ENCODE results near the gene ZNF148.
A peak's percentile ranks its signal among the peaks of the same experiment; 100 is the strongest.

The ZNF148 gene

GRCh38 chr3:125318871-125319270, 56.3 kb downstream of the ZNF148 start (continued):
- no peak for TF ChIP-seq ZNF555 (tag by site-specific recombination; conservative IDR thresholded peaks at IDR 0.05)
- no peak for TF ChIP-seq ZBTB20 (tag by site-specific recombination; IDR thresholded peaks at IDR 0.05)
- TF ChIP-seq PRDM2 (tag by site-specific recombination; IDR thresholded peaks at IDR 0.05; ENCODE audit: borderline replicate concordance) = no peak
- TF ChIP-seq ZNF560 (tag by site-specific recombination; IDR thresholded peaks at IDR 0.05; ENCODE audit: borderline replicate concordance) = no peak
- TF ChIP-seq ZNF747 (tag by site-specific recombination; IDR thresholded peaks at IDR 0.05) = no peak
- no peak for TF ChIP-seq REPIN1 (tag by site-specific recombination; IDR thresholded peaks at IDR 0.05; ENCODE audit: low read depth)
- no peak for TF ChIP-seq PATZ1 (tag by site-specific recombination; IDR thresholded peaks at IDR 0.05)
- TF ChIP-seq ZNF449 (tag by site-specific recombination; IDR thresholded peaks at IDR 0.05) = no peak

GRCh38 chr3:125318167-125318865, 56.8 kb downstream of the ZNF148 start:
- POLR2A ChIA-PET = no interaction called here
- peaks cover 0 to 19% of the 10 kb centered on the region in 2 experiments; a peak in 2 of 3 replicates for H3K36me3 ChIP-seq (ENCODE audit: control insufficient read depth in 2 of 2, insufficient read depth in 1 of 2, low read length in 2 of 2)
- no peak overlapping the region for H3K27ac ChIP-seq (ENCODE audit: extremely low read depth, low read depth, low read length)
- no peaks in the 10 kb centered on the region; the same call in 1 of the 2 replicates for H3K4me1 ChIP-seq (ENCODE audit: control insufficient read depth, insufficient read depth, low read length)
- TF ChIP-seq PRDM1 (tag by site-specific recombination; IDR thresholded peaks at IDR 0.05) (peak; percentile 46; the same call in 1 of the 2 replicates), WT1 (tag by site-specific recombination; IDR thresholded peaks at IDR 0.05) (peak; percentile 74; the same call in 1 of the 2 replicates), ZNF335 (tag by site-specific recombination; conservative IDR thresholded peaks at IDR 0.05) (no peak), ZNF16 (tag by site-specific recombination; IDR thresholded peaks at IDR 0.05; ENCODE audit: low read depth) (no peak)
- H3K4me3 ChIP-seq (ENCODE audit: low read depth, low read length) = no peak overlapping the region
- CTCF ChIA-PET = interaction anchor here (0.6 kb wide), 2 partner anchors 265 to 335 kb away, joined by 3 to 4 read pairs; no protein-coding TSS in a partner anchor
- no peaks in the 10 kb centered on the region for H3K9me3 ChIP-seq (ENCODE audit: control insufficient read depth, insufficient read depth, low read depth, low read length)

GRCh38 chr3:125317761-125318160, 57.4 kb downstream of the ZNF148 start:
- Histone ChIP-seq H3K4me1 (ENCODE audit: control insufficient read depth, insufficient read depth, low read length) (no peaks in the 10 kb centered on the region; the same call in 1 of the 2 replicates), H3K27ac (ENCODE audit: extremely low read depth, low read depth, low read length) (no peak overlapping the region), H3K4me3 (ENCODE audit: low read depth, low read length) (no peak overlapping the region), H3K9me3 (ENCODE audit: control insufficient read depth, insufficient read depth, low read depth, low read length) (no peaks in the 10 kb centered on the region), H3K36me3 (ENCODE audit: control insufficient read depth in 2 of 2, insufficient read depth in 1 of 2, low read length in 2 of 2) (peaks cover 0 to 23% of the 10 kb centered on the region in 2 experiments; a peak in 2 of 3 replicates)
- POLR2A ChIA-PET = no interaction called here
- CTCF ChIA-PET = interaction anchor here (0.6 kb wide), 2 partner anchors 266 to 335 kb away, joined by 3 to 4 read pairs; no protein-coding TSS in a partner anchor
- no peak for TF ChIP-seq EGR2 (tag by site-specific recombination; IDR thresholded peaks at IDR 0.05; ENCODE audit: low read depth)
- TF ChIP-seq KLF7 (tag by site-specific recombination; IDR thresholded peaks at IDR 0.05; ENCODE audit: borderline replicate concordance) = no peak
- TF ChIP-seq GLI2 (tag by site-specific recombination; IDR thresholded peaks at IDR 0.05; ENCODE audit: borderline replicate concordance, low read depth) = no peak
- TF ChIP-seq ZNF791 (tag by site-specific recombination; IDR thresholded peaks at IDR 0.05) = no peak
- no peak for TF ChIP-seq ZNF521 (tag by site-specific recombination; IDR thresholded peaks at IDR 0.05)
- no peak for TF ChIP-seq ZNF416 (tag by site-specific recombination; IDR thresholded peaks at IDR 0.05)
- no peak for TF ChIP-seq BCL11B (tag by site-specific recombination; IDR thresholded peaks at IDR 0.05; ENCODE audit: low read depth)
- TF ChIP-seq ZNF639 (tag by site-specific recombination; IDR thresholded peaks at IDR 0.05) = no peak
- TF ChIP-seq ZNF585B (tag by site-specific recombination; IDR thresholded peaks at IDR 0.05) = no peak
- TF ChIP-seq ZNF324 (tag by site-specific recombination; IDR thresholded peaks at IDR 0.05) = no peak

All from HEK293 (cell line).